Astrocyte (in vitro differentiated cells and primary cell): ENCODE measurements around the gene KIRREL3. TPM values are rescaled to one million over a fixed set of nuclear protein-coding genes. Genes with fewer than 3 reads are reported as not detected.

ENCODE experiments used
- DNase-seq: peaks from one replicate; pipeline ENCODE4 v3.0.0-alpha.2; 2010; ENCODE audit warnings: low read depth
- FAIRE-seq: peaks from 2 replicates; lab custom pipeline; 2011; peaks lifted over from hg19 to GRCh38; lab: Jason Lieb, UNC
- H2AFZ ChIP-seq: 2 replicates; pipeline ENCODE4 v1.6.0; 2012; ENCODE audit warnings: low read depth, low read length, inconsistent platforms
- H3K27ac ChIP-seq: 2 replicates; pipeline ENCODE4 v1.5.1; 2011; ENCODE audit warnings: low read depth, low read length, inconsistent platforms
- H3K27me3 ChIP-seq: 2 replicates; pipeline ENCODE4 v1.6.0; 2011; ENCODE audit warnings: low read length, inconsistent platforms; ENCODE audit not compliant: insufficient read depth
- H3K36me3 ChIP-seq: 2 replicates; pipeline ENCODE4 v1.5.1; 2011; ENCODE audit warnings: low read length, inconsistent platforms; ENCODE audit not compliant: insufficient read depth
- H3K4me1 ChIP-seq: 2 replicates; pipeline ENCODE4 v1.5.1; 2011; ENCODE audit warnings: low read length, inconsistent platforms; ENCODE audit not compliant: insufficient read depth
- H3K4me2 ChIP-seq: 2 replicates; pipeline ENCODE4 v1.6.0; 2012; ENCODE audit warnings: low read length, inconsistent platforms
- H3K4me3 ChIP-seq: 2 replicates; pipeline ENCODE4 v1.5.1; 2011; ENCODE audit warnings: low read depth, mild to moderate bottlenecking, low read length, inconsistent platforms; ENCODE audit not compliant: insufficient read depth
- H3K79me2 ChIP-seq: 2 replicates; pipeline ENCODE4 v1.6.0; 2012; ENCODE audit warnings: mild to moderate bottlenecking, low read length, inconsistent platforms; ENCODE audit not compliant: insufficient read depth
- H3K9ac ChIP-seq: 2 replicates; pipeline ENCODE4 v1.6.0; 2012; ENCODE audit warnings: mild to moderate bottlenecking, low read length, inconsistent platforms
- H3K9me3 ChIP-seq: 2 replicates; pipeline ENCODE4 v1.5.1; 2012; ENCODE audit warnings: low read depth, mild to moderate bottlenecking, low read length, inconsistent platforms; ENCODE audit not compliant: insufficient read depth
- H4K20me1 ChIP-seq: 2 replicates; pipeline ENCODE4 v1.6.0; 2012; ENCODE audit warnings: low read length, inconsistent platforms; ENCODE audit not compliant: insufficient read depth
- H3K27ac Mint-ChIP-seq: one replicate; pipeline ENCODE4 v1.8.0; 2021; ENCODE audit warnings: mild to moderate bottlenecking, mixed read lengths; ENCODE audit not compliant: unreplicated experiment
- H3K27me3 Mint-ChIP-seq: one replicate; pipeline ENCODE4 v1.8.0; 2021; ENCODE audit warnings: low read depth, mixed read lengths; ENCODE audit not compliant: unreplicated experiment
- H3K36me3 Mint-ChIP-seq: one replicate; pipeline ENCODE4 v1.8.0; 2021; ENCODE audit warnings: low read depth, mixed read lengths; ENCODE audit not compliant: unreplicated experiment
- H3K4me1 Mint-ChIP-seq: one replicate; pipeline ENCODE4 v1.8.0; 2021; ENCODE audit warnings: low read depth, mixed read lengths; ENCODE audit not compliant: unreplicated experiment
- H3K4me3 Mint-ChIP-seq: one replicate; pipeline ENCODE4 v1.8.0; 2021; ENCODE audit warnings: mild to moderate bottlenecking, moderate library complexity, mixed read lengths; ENCODE audit not compliant: unreplicated experiment
- H3K9me3 Mint-ChIP-seq: one replicate; pipeline ENCODE4 v1.8.0; 2021; ENCODE audit warnings: mild to moderate bottlenecking, mixed read lengths; ENCODE audit not compliant: unreplicated experiment
- CTCF ChIP-seq: IDR thresholded peaks from 2 replicates; pipeline ENCODE4 v1.5.1; 2011; ENCODE audit warnings: low read depth, mild to moderate bottlenecking, inconsistent platforms, low read length, moderate library complexity; ENCODE audit not compliant: insufficient read depth
- EZH2 ChIP-seq: IDR thresholded peaks from 2 replicates; pipeline ENCODE4 v1.6.1; 2012; ENCODE audit warnings: mild to moderate bottlenecking, low read length, inconsistent platforms; ENCODE audit not compliant: insufficient read depth
- total RNA-seq: library from RNA; stranded (reverse); gene quantifications from 2 replicates; pipeline ENCODE4 v1.2.1, GENCODE V29; 2021

The KIRREL3 gene
- total RNA-seq, 1 donor from 2014 or later = 0.91 TPM

DNA sequence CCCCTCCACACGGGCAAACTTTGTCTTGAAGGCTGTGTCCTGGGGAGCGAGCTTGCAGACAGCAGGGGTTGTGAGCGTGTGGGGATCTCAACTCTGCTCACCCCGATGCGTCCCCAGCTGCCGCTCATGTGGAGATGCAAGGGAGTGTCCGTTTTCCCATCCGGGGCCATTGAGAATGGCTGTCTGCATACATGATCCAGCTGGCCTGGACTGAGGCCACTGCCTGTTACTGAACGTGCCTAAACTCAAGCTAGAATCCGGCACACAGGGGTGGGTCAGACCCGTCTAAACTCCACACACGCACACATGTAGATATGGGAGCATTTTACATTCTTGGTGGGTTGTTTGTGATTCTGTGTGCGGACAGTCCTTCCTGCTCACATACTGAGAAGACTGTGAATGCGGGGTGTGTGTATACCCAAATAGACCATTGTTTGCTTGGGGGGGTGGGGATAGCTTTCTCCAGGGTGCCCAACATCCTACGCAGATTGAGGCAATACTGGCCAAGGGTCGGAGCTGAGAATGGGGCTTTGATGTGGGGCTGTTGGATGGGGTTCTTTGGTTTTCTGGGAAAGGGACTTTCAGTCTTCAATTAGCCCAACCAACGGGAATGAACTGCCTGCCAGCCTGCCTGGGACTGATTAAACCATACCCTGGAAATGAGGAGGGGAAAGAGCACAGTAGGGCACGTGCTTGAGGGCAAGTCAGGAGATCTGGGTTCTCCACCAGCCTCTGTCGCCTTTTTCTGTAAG lies 584.7 kb downstream of the KIRREL3 start:
- Histone ChIP-seq H3K4me3 (peak overlapping the region; percentile 53), H3K4me1 (peaks cover 5% of the 10 kb centered on the region), H3K27ac (no peak overlapping the region), H4K20me1 (no peaks in the 10 kb centered on the region), H3K9me3 (no peaks in the 10 kb centered on the region), H3K9ac (peak overlapping the region; percentile 74), H2AFZ (peak overlapping the region; percentile 91), H3K27me3 (no peaks in the 10 kb centered on the region), H3K36me3 (no peaks in the 10 kb centered on the region), H3K4me2 (peak overlapping the region; percentile 86), H3K79me2 (no peaks in the 10 kb centered on the region)
- TF ChIP-seq CTCF (no peak), EZH2 (no peak)
- H3K36me3 Mint-ChIP-seq = peaks cover 9% of the 10 kb centered on the region
- no peak overlapping the region for H3K27ac Mint-ChIP-seq
- H3K4me3 Mint-ChIP-seq = no peak overlapping the region
- peaks cover 3% of the 10 kb centered on the region for H3K27me3 Mint-ChIP-seq
- no peak for DNase-seq
- peaks cover 6% of the 10 kb centered on the region for H3K4me1 Mint-ChIP-seq
- FAIRE-seq = no peak
- no peaks in the 10 kb centered on the region for H3K9me3 Mint-ChIP-seq

DNA sequence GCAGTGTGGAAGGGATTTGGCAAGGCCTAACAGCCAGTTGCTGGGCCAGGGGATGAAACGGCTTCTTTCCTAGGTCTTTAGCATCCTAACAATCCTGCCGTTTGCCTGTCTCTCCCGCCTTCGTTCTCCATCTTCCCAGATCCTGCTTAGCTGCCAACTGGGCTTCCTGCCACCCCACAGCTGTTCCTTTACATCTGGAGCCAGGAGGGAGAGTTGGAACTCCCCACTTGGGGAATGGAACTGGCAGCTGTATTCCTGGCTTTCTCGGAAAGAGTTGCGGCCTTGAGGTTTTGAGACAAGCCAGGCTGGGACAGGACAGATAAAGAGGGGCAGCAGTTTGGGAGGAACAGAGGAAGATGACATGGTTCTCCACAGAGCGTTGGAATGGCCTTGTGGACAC lies 585.4 kb downstream of the KIRREL3 start:
- DNase-seq (no peak), FAIRE-seq (no peak)
- Histone ChIP-seq H3K4me3 (no peak overlapping the region), H3K79me2 (no peaks in the 10 kb centered on the region), H3K4me1 (peaks cover 5% of the 10 kb centered on the region), H3K27ac (no peak overlapping the region), H3K9ac (no peak overlapping the region), H3K36me3 (no peaks in the 10 kb centered on the region), H3K9me3 (no peaks in the 10 kb centered on the region), H3K4me2 (no peak overlapping the region), H3K27me3 (no peaks in the 10 kb centered on the region), H4K20me1 (no peaks in the 10 kb centered on the region), H2AFZ (no peak overlapping the region)
- H3K27ac Mint-ChIP-seq = no peak overlapping the region
- H3K4me3 Mint-ChIP-seq = no peak overlapping the region
- peaks cover 9% of the 10 kb centered on the region for H3K4me1 Mint-ChIP-seq
- H3K27me3 Mint-ChIP-seq = peaks cover 3% of the 10 kb centered on the region
- H3K9me3 Mint-ChIP-seq = no peaks in the 10 kb centered on the region
- TF ChIP-seq EZH2 = no peak
- no peak for TF ChIP-seq CTCF
- H3K36me3 Mint-ChIP-seq = peaks cover 10% of the 10 kb centered on the region

GRCh38 chr11:126414615-126415014 lies 586.0 kb downstream of the KIRREL3 start:
- no peak overlapping the region for H3K27ac ChIP-seq
- no peak for FAIRE-seq
- H3K79me2 ChIP-seq = no peaks in the 10 kb centered on the region
- Mint-ChIP-seq H3K27me3 (peaks cover 3% of the 10 kb centered on the region), H3K4me1 (peaks cover 4% of the 10 kb centered on the region), H3K27ac (no peak overlapping the region), H3K36me3 (peaks cover 10% of the 10 kb centered on the region), H3K4me3 (no peak overlapping the region), H3K9me3 (no peaks in the 10 kb centered on the region)
- no peak overlapping the region for H2AFZ ChIP-seq
- peaks cover 5% of the 10 kb centered on the region for H3K4me1 ChIP-seq
- H3K9ac ChIP-seq = no peak overlapping the region
- TF ChIP-seq CTCF (no peak), EZH2 (no peak)
- H3K27me3 ChIP-seq = no peaks in the 10 kb centered on the region
- no peaks in the 10 kb centered on the region for H4K20me1 ChIP-seq
- H3K9me3 ChIP-seq = no peaks in the 10 kb centered on the region
- no peak for DNase-seq
- H3K36me3 ChIP-seq = no peaks in the 10 kb centered on the region
- H3K4me3 ChIP-seq = no peak overlapping the region
- no peak overlapping the region for H3K4me2 ChIP-seq
